BLaER1 treated with 17β-estradiol and CSF1 and Interleukin-3, amounts not matched to agents 10 nM and 100 nM (cell line): ENCODE data around the gene AKAP12.
A peak's percentile ranks its signal among the peaks of the same experiment; 100 is the strongest.
"Not testable (repeated sequence)": the region's sequence is repeated elsewhere in the genome, so short reads cannot be mapped to it uniquely, and the experiment has no call there.

Source experiments
- H3K27ac ChIP-seq, 11 experiments: shearing (Covaris generic); formaldehyde crosslinking; 2 replicates each; pipeline ENCODE4 v1.8.1; 2022
- H3K27me3 ChIP-seq, 11 experiments: shearing (Covaris generic); formaldehyde crosslinking; 2 replicates each; pipeline ENCODE4 v1.8.1; 2022
- H3K36me3 ChIP-seq, 11 experiments: shearing (Covaris generic); formaldehyde crosslinking; 2 replicates each; pipeline ENCODE4 v1.8.1; 2022
- H3K4me1 ChIP-seq, 10 experiments: shearing (Covaris generic); formaldehyde crosslinking; 2 replicates each; pipeline ENCODE4 v1.8.1; 2022
- H3K4me2 ChIP-seq, 11 experiments: shearing (Covaris generic); formaldehyde crosslinking; 2 replicates each; pipeline ENCODE4 v1.8.1; 2022
- H3K4me3 ChIP-seq, 10 experiments: shearing (Covaris generic); formaldehyde crosslinking; 2 replicates each; pipeline ENCODE4 v1.8.1; 2022
- H3K9ac ChIP-seq, 11 experiments: shearing (Covaris generic); formaldehyde crosslinking; 2 replicates each; pipeline ENCODE4 v1.8.1; 2022
- H3K9me3 ChIP-seq, 11 experiments: shearing (Covaris generic); formaldehyde crosslinking; replicated peaks in 1 of 11; 2 replicates each; pipeline ENCODE4 v1.8.1; 2022
- H4K20me1 ChIP-seq, 11 experiments: shearing (Covaris generic); formaldehyde crosslinking; 2 replicates each; pipeline ENCODE4 v1.8.1; 2022
- Cebpa-rat ChIP-seq, 11 experiments: shearing (Covaris generic); IDR thresholded peaks; 2 replicates each; pipeline ENCODE4 v1.8.1; 2022

Gene AKAP12

DNA sequence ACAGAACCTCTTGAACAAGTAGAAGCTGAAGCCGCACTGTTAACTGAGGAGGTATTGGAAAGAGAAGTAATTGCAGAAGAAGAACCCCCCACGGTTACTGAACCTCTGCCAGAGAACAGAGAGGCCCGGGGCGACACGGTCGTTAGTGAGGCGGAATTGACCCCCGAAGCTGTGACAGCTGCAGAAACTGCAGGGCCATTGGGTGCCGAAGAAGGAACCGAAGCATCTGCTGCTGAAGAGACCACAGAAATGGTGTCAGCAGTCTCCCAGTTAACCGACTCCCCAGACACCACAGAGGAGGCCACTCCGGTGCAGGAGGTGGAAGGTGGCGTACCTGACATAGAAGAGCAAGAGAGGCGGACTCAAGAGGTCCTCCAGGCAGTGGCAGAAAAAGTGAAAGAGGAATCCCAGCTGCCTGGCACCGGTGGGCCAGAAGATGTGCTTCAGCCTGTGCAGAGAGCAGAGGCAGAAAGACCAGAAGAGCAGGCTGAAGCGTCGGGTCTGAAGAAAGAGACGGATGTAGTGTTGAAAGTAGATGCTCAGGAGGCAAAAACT lies 111.5 kb downstream of the AKAP12 start:
- Histone ChIP-seq H4K20me1 (peaks cover 0 to 74% (median 0%) of the 10 kb centered on the region in 11 experiments; a peak in 9 of 22 replicates), H3K4me2 (no peak overlapping the region), H3K27ac (no peak overlapping the region)

DNA sequence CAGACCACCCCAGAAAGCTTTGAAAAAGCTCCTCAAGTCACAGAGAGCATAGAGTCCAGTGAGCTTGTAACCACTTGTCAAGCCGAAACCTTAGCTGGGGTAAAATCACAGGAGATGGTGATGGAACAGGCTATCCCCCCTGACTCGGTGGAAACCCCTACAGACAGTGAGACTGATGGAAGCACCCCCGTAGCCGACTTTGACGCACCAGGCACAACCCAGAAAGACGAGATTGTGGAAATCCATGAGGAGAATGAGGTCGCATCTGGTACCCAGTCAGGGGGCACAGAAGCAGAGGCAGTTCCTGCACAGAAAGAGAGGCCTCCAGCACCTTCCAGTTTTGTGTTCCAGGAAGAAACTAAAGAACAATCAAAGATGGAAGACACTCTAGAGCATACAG lies 112.0 kb downstream of the AKAP12 start:
- H3K4me1 ChIP-seq: peaks cover 0 to 12% (median 0%) of the 10 kb centered on the region in 10 experiments; a peak in 3 of 20 replicates
- no peak overlapping the region for H3K9ac ChIP-seq
- no peak overlapping the region for H3K27ac ChIP-seq
- no peak overlapping the region for H3K4me2 ChIP-seq
- TF ChIP-seq Cebpa-rat (IDR thresholded peaks at IDR 0.05): no peak
- H3K4me3 ChIP-seq: no peak overlapping the region
- no peaks in the 10 kb centered on the region for H3K9me3 ChIP-seq
- peaks cover 0 to 70% (median 0%) of the 10 kb centered on the region in 11 experiments; a peak in 9 of 22 replicates for H4K20me1 ChIP-seq
- no peaks in the 10 kb centered on the region for H3K27me3 ChIP-seq
- H3K36me3 ChIP-seq: peaks cover 24 to 100% (median 86%) of the 10 kb centered on the region in 11 experiments; a peak in 21 of 22 replicates

More for the DNA sequence above, 111.5 kb downstream of the AKAP12 start:
- no peak for TF ChIP-seq Cebpa-rat (IDR thresholded peaks at IDR 0.05)
- peaks cover 24 to 97% (median 86%) of the 10 kb centered on the region in 11 experiments; a peak in 21 of 22 replicates for H3K36me3 ChIP-seq
- no peaks in the 10 kb centered on the region for H3K9me3 ChIP-seq
- no peaks in the 10 kb centered on the region for H3K27me3 ChIP-seq
- no peak overlapping the region for H3K4me3 ChIP-seq
- peaks cover 0 to 12% (median 0%) of the 10 kb centered on the region in 10 experiments; a peak in 3 of 20 replicates for H3K4me1 ChIP-seq
- H3K9ac ChIP-seq: no peak overlapping the region

DNA sequence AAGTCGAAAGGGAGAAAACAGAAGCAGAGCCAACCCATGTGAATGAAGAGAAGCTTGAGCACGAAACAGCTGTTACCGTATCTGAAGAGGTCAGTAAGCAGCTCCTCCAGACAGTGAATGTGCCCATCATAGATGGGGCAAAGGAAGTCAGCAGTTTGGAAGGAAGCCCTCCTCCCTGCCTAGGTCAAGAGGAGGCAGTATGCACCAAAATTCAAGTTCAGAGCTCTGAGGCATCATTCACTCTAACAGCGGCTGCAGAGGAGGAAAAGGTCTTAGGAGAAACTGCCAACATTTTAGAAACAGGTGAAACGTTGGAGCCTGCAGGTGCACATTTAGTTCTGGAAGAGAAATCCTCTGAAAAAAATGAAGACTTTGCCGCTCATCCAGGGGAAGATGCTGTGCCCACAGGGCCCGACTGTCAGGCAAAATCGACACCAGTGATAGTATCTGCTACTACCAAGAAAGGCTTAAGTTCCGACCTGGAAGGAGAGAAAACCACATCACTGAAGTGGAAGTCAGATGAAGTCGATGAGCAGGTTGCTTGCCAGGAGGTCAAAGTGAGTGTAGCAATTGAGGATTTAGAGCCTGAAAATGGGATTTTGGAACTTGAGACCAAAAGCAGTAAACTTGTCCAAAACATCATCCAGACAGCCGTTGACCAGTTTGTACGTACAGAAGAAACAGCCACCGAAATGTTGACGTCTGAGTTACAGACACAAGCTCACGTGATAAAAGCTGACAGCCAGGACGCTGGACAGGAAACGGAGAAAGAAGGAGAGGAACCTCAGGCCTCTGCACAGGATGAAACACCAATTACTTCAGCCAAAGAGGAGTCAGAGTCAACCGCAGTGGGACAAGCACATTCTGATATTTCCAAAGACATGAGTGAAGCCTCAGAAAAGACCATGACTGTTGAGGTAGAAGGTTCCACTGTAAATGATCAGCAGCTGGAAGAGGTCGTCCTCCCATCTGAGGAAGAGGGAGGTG lies 112.9 kb downstream of the AKAP12 start:
- Histone ChIP-seq H3K9ac (no peak overlapping the region), H3K27ac (no peak overlapping the region), H3K4me3 (no peak overlapping the region), H3K9me3 (no peaks in the 10 kb centered on the region), H3K27me3 (no peaks in the 10 kb centered on the region), H3K36me3 (peaks cover 24 to 100% (median 89%) of the 10 kb centered on the region in 11 experiments; a peak in 21 of 22 replicates), H3K4me2 (no peak overlapping the region), H3K4me1 (peaks cover 0 to 12% (median 0%) of the 10 kb centered on the region in 10 experiments; a peak in 2 of 20 replicates), H4K20me1 (peaks cover 0 to 62% (median 0%) of the 10 kb centered on the region in 11 experiments; a peak in 9 of 22 replicates)
- TF ChIP-seq Cebpa-rat (IDR thresholded peaks at IDR 0.05): no peak

DNA sequence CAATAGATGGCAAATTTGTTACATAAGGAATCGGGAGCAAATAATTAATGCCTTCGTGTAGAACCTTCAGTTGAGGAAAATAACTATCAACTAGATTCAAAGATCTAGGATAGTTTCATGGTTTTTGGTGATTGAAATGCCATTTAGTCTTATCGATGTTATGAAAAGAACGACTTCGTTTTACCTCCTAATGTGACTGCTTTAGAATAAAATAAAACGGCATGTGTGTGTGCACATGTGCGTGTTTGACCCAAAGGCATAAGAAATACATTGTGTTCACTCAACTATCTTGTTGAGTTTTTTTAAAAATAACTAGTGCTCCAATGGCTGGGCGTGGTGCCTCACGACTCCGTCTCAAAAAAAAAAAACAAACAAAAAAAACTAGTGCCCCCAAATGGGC lies 114.0 kb downstream of the AKAP12 start:
- Histone ChIP-seq H3K9ac (no peak overlapping the region), H3K4me2 (no peak overlapping the region), H3K36me3 (peaks cover 28 to 100% (median 97%) of the 10 kb centered on the region in 11 experiments), H3K27ac (no peak overlapping the region), H3K27me3 (no peaks in the 10 kb centered on the region), H3K4me1 (peaks cover 0 to 10% (median 0%) of the 10 kb centered on the region in 10 experiments; a peak in 2 of 20 replicates), H3K4me3 (no peak overlapping the region), H3K9me3 (no peaks in the 10 kb centered on the region), H4K20me1 (peaks cover 0 to 59% (median 0%) of the 10 kb centered on the region in 11 experiments; a peak in 9 of 22 replicates)
- no peak for TF ChIP-seq Cebpa-rat (IDR thresholded peaks at IDR 0.05)

DNA sequence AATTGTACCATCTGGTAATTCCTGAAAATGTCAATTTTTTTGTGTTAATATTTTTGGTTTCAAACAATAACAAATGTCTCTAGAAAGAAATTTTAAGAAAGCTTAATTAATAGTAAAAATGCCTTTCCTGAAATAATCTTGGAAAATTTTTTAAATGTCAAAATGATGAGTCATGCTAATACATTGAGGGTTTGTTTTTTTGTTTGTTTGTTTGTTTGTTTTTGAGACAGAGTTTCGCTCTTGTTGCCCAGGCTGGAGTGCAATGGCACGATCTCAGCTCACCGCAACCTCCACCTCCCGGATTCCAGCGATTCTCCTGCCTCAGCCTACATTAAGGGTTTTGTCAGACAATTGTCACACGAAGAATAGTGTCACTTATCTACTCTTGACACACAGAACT lies 117.2 kb downstream of the AKAP12 start:
- H3K4me1 ChIP-seq, H3K4me3 ChIP-seq, H3K27me3 ChIP-seq, H3K9ac ChIP-seq, H3K9me3 ChIP-seq, H3K4me2 ChIP-seq: not testable (repeated sequence)
- Histone ChIP-seq H3K36me3 (peaks cover 31 to 100% (median 85%) of the 10 kb centered on the region in 11 experiments), H4K20me1 (peaks cover 0 to 38% (median 0%) of the 10 kb centered on the region in 11 experiments; a peak in 6 of 22 replicates), H3K27ac (peak overlapping the region in 1 of 11 experiments; percentile 44; a peak in 2 of 22 replicates)

DNA sequence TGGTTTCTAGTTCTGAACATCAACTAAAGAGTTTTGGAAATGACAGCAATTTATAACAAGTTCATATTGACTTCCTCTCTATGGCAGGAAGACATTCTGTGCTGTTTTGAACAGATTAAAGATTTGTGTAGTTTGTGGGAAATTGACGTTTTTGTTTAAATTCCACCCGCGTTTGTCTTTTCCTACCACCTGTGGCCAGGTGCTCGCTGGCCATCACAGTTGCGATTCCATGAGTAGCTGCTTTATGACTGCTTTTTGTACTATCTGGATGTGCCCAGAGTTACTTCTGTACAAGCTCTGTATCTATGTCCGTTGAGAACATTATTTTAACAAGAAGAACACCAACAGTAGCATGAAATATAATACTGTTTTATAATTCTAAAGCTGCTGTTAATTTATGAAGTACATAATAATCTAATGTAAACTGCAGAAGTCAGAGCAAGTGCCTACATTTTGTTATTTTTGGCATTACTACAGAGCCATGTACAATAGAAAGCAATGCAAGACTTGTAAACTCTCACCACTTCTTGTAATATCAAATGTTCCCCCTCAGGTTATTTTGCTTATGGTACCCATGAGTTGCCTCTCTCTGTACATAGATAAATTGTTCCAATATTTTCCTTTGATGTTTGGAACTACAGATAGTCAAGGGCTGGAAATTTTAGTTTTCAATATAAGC lies 118.1 kb downstream of the AKAP12 start:
- Histone ChIP-seq H3K4me2 (no peak overlapping the region), H3K9ac (no peak overlapping the region), H4K20me1 (peaks cover 0 to 29% (median 0%) of the 10 kb centered on the region in 11 experiments; a peak in 6 of 22 replicates)

DNA sequence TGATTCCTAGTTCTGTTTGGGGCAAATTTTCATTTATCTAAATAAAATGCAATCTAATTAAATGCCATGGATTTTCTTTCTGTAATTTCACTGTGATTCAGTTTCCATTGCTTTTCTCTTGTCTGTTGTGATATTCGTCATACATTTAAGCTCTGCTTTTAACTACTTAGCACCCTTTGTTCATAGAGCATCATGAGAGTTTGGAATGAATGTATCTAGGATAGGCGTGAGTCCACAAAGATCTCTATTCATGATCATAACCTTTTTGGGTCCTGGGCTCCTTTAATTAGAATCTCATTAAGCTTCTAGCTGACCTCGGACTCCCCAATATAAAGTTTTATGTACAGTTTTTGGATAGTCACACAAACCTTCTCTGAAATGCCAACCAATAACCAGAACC lies 118.7 kb downstream of the AKAP12 start:
- H3K36me3 ChIP-seq: peaks cover 46 to 99% (median 79%) of the 10 kb centered on the region in 11 experiments

More for the DNA sequence above, 118.1 kb downstream of the AKAP12 start:
- Histone ChIP-seq H3K27me3 (no peaks in the 10 kb centered on the region), H3K4me1 (0 out of 20 replicates have a peak, but pooled peaks cover 0 to 5% (median 0%) of the 10 kb centered on the region in 10 experiments), H3K9me3 (no peaks in the 10 kb centered on the region), H3K36me3 (peaks cover 40 to 100% (median 82%) of the 10 kb centered on the region in 11 experiments), H3K4me3 (no peak overlapping the region), H3K27ac (no peak overlapping the region)
- no peak for TF ChIP-seq Cebpa-rat (IDR thresholded peaks at IDR 0.05)

DNA sequence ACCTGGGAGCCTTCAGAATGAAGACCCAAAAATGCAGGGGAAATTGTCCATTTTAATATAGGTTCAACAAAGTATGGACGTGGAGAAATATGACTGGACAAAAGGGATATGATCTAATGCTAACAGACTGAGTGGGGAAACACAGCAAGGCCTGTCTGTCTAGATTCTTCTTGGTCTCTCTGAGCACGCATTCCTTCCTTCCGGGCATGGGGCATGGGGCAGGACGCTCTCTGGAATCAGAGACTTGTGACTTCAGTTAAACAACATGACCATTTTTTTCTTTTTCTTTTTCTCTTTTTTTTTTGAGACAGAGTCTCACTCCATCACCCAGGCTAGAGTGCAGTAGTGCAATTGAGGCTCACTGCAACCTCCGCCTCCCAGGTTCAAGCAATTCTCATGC lies 119.7 kb downstream of the AKAP12 start:
- no peak overlapping the region for H3K4me2 ChIP-seq
- no peak overlapping the region for H3K9ac ChIP-seq
- no peak overlapping the region for H3K27ac ChIP-seq
- H3K36me3 ChIP-seq: peaks cover 52 to 99% (median 77%) of the 10 kb centered on the region in 11 experiments
- no peak for TF ChIP-seq Cebpa-rat (IDR thresholded peaks at IDR 0.05)
- no peaks in the 10 kb centered on the region for H3K27me3 ChIP-seq
- H3K4me3 ChIP-seq: no peak overlapping the region
- peaks cover 0 to 25% (median 0%) of the 10 kb centered on the region in 11 experiments; a peak in 5 of 22 replicates for H4K20me1 ChIP-seq
- H3K9me3 ChIP-seq: no peaks in the 10 kb centered on the region
- no peaks in the 10 kb centered on the region for H3K4me1 ChIP-seq

More for the DNA sequence above, 118.7 kb downstream of the AKAP12 start:
- Histone ChIP-seq H3K9me3 (no peaks in the 10 kb centered on the region), H3K27ac (no peak overlapping the region), H3K4me3 (no peak overlapping the region), H3K4me2 (no peak overlapping the region), H3K9ac (no peak overlapping the region), H3K27me3 (no peaks in the 10 kb centered on the region), H4K20me1 (peaks cover 0 to 23% (median 0%) of the 10 kb centered on the region in 11 experiments; a peak in 6 of 22 replicates), H3K4me1 (0 out of 20 replicates have a peak, but pooled peaks cover 0 to 3% (median 0%) of the 10 kb centered on the region in 10 experiments)
- TF ChIP-seq Cebpa-rat (IDR thresholded peaks at IDR 0.05): no peak
